ENCODE measurements around the gene UBTD1.

GRCh38 chr10:97456034-97456685, 42.6 kb upstream of the UBTD1 start:
- TF ChIP-seq YY1 (IDR thresholded peaks at IDR 0.05; ENCODE audit: low read depth) (no peak), REST (IDR thresholded peaks at IDR 0.05; ENCODE audit: low read depth) (no peak), EP300 (IDR thresholded peaks at IDR 0.05; ENCODE audit: borderline replicate concordance) (no peak), EGR1 (IDR thresholded peaks at IDR 0.05) (no peak), CEBPB (IDR thresholded peaks at IDR 0.05) (no peak)
